ENCODE results near the gene PIK3CD. TPM values are rescaled to one million over a fixed set of nuclear protein-coding genes. Genes with fewer than 3 reads are reported as not detected.
"Not testable (repeated sequence)": the region's sequence is repeated elsewhere in the genome, so short reads cannot be mapped to it uniquely, and the experiment has no call there.

PIK3CD gene
- total and polyA plus RNA-seq, 7 donors, result 0.44 to 2.5 (median 0.93) TPM

GRCh38 chr1:9671377-9672140 is 20.0 kb downstream of the PIK3CD start:
- no peak for TF ChIP-seq CTCF (IDR thresholded peaks at IDR 0.05)
- no peaks in the 10 kb centered on the region for H3K4me1 ChIP-seq
- ATAC-seq, result no peak
- H3K36me3 ChIP-seq (ENCODE audit: insufficient read depth in 1 of 2, low read depth in 1 of 2), result no peaks in the 10 kb centered on the region
- peaks cover 0 to 6% (median 5%) of the 10 kb centered on the region in 3 donors for H3K27me3 ChIP-seq (ENCODE audit: insufficient read depth in 3 of 3, low read length in 2 of 3)
- 80 to 86% (median 83%) methylated on average over 8 of the region's 8 CpGs for WGBS, 3 donors
- no peak overlapping the region for H3K27ac ChIP-seq
- no peaks in the 10 kb centered on the region for H3K9me3 ChIP-seq
- no peak for DNase-seq
- H3K4me3 ChIP-seq, result no peak overlapping the region
- intact Hi-C loops (cut with DNase I), result no loop called here

- H3K9me3 ChIP-seq, result no peaks in the 10 kb centered on the region
- H3K4me3 ChIP-seq, result no peak overlapping the region
- 87 to 90% (median 89%) methylated on average over 5 of the region's 5 CpGs for WGBS, 3 donors
- DNase-seq, result no peak
- no peak for ATAC-seq
- H3K27ac ChIP-seq, result no peak overlapping the region
- no peak for TF ChIP-seq CTCF (IDR thresholded peaks at IDR 0.05)
- intact Hi-C loops (cut with DNase I), result no loop called here
- no peaks in the 10 kb centered on the region for H3K36me3 ChIP-seq (ENCODE audit: insufficient read depth in 1 of 2, low read depth in 1 of 2)
- H3K4me1 ChIP-seq, result no peaks in the 10 kb centered on the region
- peaks cover 0 to 5% (median 3%) of the 10 kb centered on the region in 3 donors for H3K27me3 ChIP-seq (ENCODE audit: insufficient read depth in 3 of 3, low read length in 2 of 3)
Measured at GRCh38 chr1:9672444-9672843, 20.9 kb downstream of the PIK3CD start.

- Histone ChIP-seq H3K4me1 (no peaks in the 10 kb centered on the region), H3K9me3 (no peaks in the 10 kb centered on the region), H3K36me3 (ENCODE audit: insufficient read depth in 1 of 2, low read depth in 1 of 2) (no peaks in the 10 kb centered on the region), H3K27me3 (ENCODE audit: insufficient read depth in 3 of 3, low read length in 2 of 3) (no peaks in the 10 kb centered on the region), H3K4me3 (no peak overlapping the region), H3K27ac (no peak overlapping the region)
- TF ChIP-seq CTCF (IDR thresholded peaks at IDR 0.05), result no peak
- ATAC-seq (no peak), DNase-seq (no peak)
- 43 to 62% (median 59%) methylated on average over 1 to 3 of the region's 3 CpGs for WGBS, 3 donors
- intact Hi-C loops (cut with DNase I), result no loop called here
Measured at GRCh38 chr1:9675393-9675792, 23.9 kb downstream of the PIK3CD start.

GRCh38 chr1:9676128-9676527 is 24.6 kb downstream of the PIK3CD start:
- H3K27ac ChIP-seq; H3K4me1 ChIP-seq; DNase-seq; H3K4me3 ChIP-seq; H3K36me3 ChIP-seq (ENCODE audit: insufficient read depth in 1 of 2, low read depth in 1 of 2); intact Hi-C loops (cut with DNase I); H3K27me3 ChIP-seq (ENCODE audit: insufficient read depth in 3 of 3, low read length in 2 of 3); ATAC-seq; H3K9me3 ChIP-seq: not testable (repeated sequence)
- WGBS, 3 donors, result 91 to 95% (median 93%) methylated on average over 7 of the region's 7 CpGs

DNA sequence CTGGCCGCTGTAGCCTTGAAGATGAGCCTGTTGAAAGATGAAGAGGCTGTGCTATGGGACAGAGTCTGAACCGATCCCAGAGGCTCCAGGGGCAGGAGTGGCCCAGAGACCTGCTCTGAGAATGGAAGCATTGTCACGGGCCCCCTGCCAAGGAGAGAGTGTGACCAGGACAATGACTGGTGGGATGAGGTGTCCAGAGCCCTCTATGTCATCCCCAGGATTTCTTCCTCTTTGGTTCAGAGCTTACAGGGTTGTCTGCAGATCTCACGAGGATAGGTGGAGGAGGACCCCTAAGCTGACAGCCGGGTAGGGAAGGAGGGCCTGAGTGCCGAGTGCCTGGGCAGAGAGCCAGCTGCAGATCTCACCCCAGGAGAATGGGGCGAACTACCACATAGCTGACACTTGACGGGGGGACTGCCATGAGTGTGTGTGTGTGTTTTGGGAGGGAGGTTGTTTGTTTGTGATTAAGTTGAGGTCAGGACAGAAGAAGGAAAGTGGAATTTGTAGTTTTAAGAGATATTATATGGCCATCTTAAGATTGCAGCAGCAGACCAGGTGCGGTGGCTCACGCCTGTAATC is 25.4 kb downstream of the PIK3CD start:
- no peaks in the 10 kb centered on the region for H3K27me3 ChIP-seq (ENCODE audit: insufficient read depth in 3 of 3, low read length in 2 of 3)
- no peaks in the 10 kb centered on the region for H3K9me3 ChIP-seq
- H3K4me3 ChIP-seq, result no peak overlapping the region
- WGBS, 3 donors, result 50 to 61% (median 53%) methylated on average over 10 of the region's 10 CpGs
- no peak for TF ChIP-seq CTCF (IDR thresholded peaks at IDR 0.05)
- no peak overlapping the region for H3K27ac ChIP-seq
- H3K36me3 ChIP-seq (ENCODE audit: insufficient read depth in 1 of 2, low read depth in 1 of 2), result no peaks in the 10 kb centered on the region
- no peak for ATAC-seq
- H3K4me1 ChIP-seq, result no peaks in the 10 kb centered on the region
- DNase-seq, result no peak
- intact Hi-C loops (cut with DNase I), result no loop called here
